Ascending aorta (tissue), 2 donors: ENCODE data around the gene CRYBB1. TPM values are rescaled to one million over a fixed set of nuclear protein-coding genes. Genes with fewer than 3 reads are reported as not detected.
"Not testable (repeated sequence)": the region's sequence is repeated elsewhere in the genome, so short reads cannot be mapped to it uniquely, and the experiment has no call there.

Experiments used
- DNase-seq, 2 donors: peaks; one replicate each; pipeline ENCODE4 v3.0.0-alpha.2; 2019; ENCODE audit warnings: low spot score in 2 of 2
- H3K27ac ChIP-seq, 2 donors: fragments of 200-600 bp; sonication (generic); one replicate each; pipeline ENCODE4 v1.5.1; 2016 to 2017; ENCODE audit warnings: mild to moderate bottlenecking in 1 of 2
- H3K27me3 ChIP-seq: fragments of 200-600 bp; sonication (generic); one replicate; pipeline ENCODE4 v1.5.1; 2017
- H3K36me3 ChIP-seq, 2 donors: fragments of 200-600 bp; sonication (generic); one replicate each; pipeline ENCODE4 v1.5.1; 2016
- H3K4me1 ChIP-seq, 2 donors: fragments of 200-600 bp; sonication (generic); one replicate each; pipeline ENCODE4 v1.5.1; 2016 to 2017; ENCODE audit warnings: mild to moderate bottlenecking in 1 of 2
- H3K4me3 ChIP-seq, 2 donors: fragments of 200-600 bp; sonication (generic); one replicate each; pipeline ENCODE4 v1.5.1; 2016 to 2017; ENCODE audit warnings: mild to moderate bottlenecking in 1 of 2
- H3K9me3 ChIP-seq, 2 donors: fragments of 200-600 bp; sonication (generic); one replicate each; pipeline ENCODE4 v1.5.1; 2016
- CTCF ChIP-seq, 3 experiments: fragments of 200-600 bp in 2 of 3; fragments of 450-650 bp in 1 of 3; sonication (generic) in 2 of 3; IDR thresholded peaks; one replicate each; pipeline ENCODE4 v1.5.1; 2016 to 2019; ENCODE audit warnings: antibody characterized with exemption in 3 of 3, mild to moderate bottlenecking in 1 of 3, moderate library complexity in 1 of 3
- intact Hi-C: fragments of 100-400 bp; cut with DNase I; formaldehyde crosslinking; loops from one replicate; pipeline ENCODE4 v1.15.1; 2023
- total RNA-seq: library from RNA; depleted of rRNA; stranded (reverse); fragments of >200 nt; gene quantifications from one replicate; pipeline ENCODE4 v1.1.0, GENCODE V29; 2016

Gene CRYBB1
- total RNA-seq, 1 donor from 2014 or later: 7.3 TPM

- H3K36me3 ChIP-seq: no peaks in the 10 kb centered on the region
- no peak overlapping the region for H3K4me3 ChIP-seq
- TF ChIP-seq CTCF (IDR thresholded peaks at IDR 0.05): no peak
- no peak overlapping the region for H3K27ac ChIP-seq
- H3K9me3 ChIP-seq: no peaks in the 10 kb centered on the region
- no peak for DNase-seq
- intact Hi-C loops: no loop called here
- H3K27me3 ChIP-seq: no peaks in the 10 kb centered on the region
- H3K4me1 ChIP-seq: no peaks in the 10 kb centered on the region
These were observed 2.7 kb downstream of the CRYBB1 start for GRCh38 chr22:26615149-26615548.

GRCh38 chr22:26614322-26614721 lies 3.5 kb downstream of the CRYBB1 start:
- no peak overlapping the region for H3K27ac ChIP-seq
- intact Hi-C loops: no loop called here
- no peak overlapping the region for H3K4me3 ChIP-seq
- no peak for DNase-seq
- H3K27me3 ChIP-seq: no peaks in the 10 kb centered on the region
- no peak for TF ChIP-seq CTCF (IDR thresholded peaks at IDR 0.05)
- no peaks in the 10 kb centered on the region for H3K9me3 ChIP-seq
- no peaks in the 10 kb centered on the region for H3K36me3 ChIP-seq
- no peaks in the 10 kb centered on the region for H3K4me1 ChIP-seq

- intact Hi-C loops, H3K4me1 ChIP-seq, H3K36me3 ChIP-seq, H3K27me3 ChIP-seq, H3K27ac ChIP-seq, H3K9me3 ChIP-seq, DNase-seq, H3K4me3 ChIP-seq: not testable (repeated sequence)
These were observed 4.1 kb downstream of the CRYBB1 start for GRCh38 chr22:26613753-26614152.

GRCh38 chr22:26612652-26613051 lies 5.2 kb downstream of the CRYBB1 start:
- H3K9me3 ChIP-seq: no peaks in the 10 kb centered on the region
- no peak for TF ChIP-seq CTCF (IDR thresholded peaks at IDR 0.05)
- H3K27ac ChIP-seq: no peak overlapping the region
- H3K36me3 ChIP-seq: no peaks in the 10 kb centered on the region
- H3K4me1 ChIP-seq: no peaks in the 10 kb centered on the region
- H3K27me3 ChIP-seq: no peaks in the 10 kb centered on the region
- no peak for DNase-seq
- H3K4me3 ChIP-seq: no peak overlapping the region
- intact Hi-C loops: no loop called here

GRCh38 chr22:26610996-26611395 lies 6.8 kb downstream of the CRYBB1 start:
- H3K9me3 ChIP-seq: no peaks in the 10 kb centered on the region
- TF ChIP-seq CTCF (IDR thresholded peaks at IDR 0.05): no peak
- no peaks in the 10 kb centered on the region for H3K4me1 ChIP-seq
- intact Hi-C loops: no loop called here
- no peak overlapping the region for H3K27ac ChIP-seq
- no peak for DNase-seq
- no peak overlapping the region for H3K4me3 ChIP-seq
- no peaks in the 10 kb centered on the region for H3K27me3 ChIP-seq
- H3K36me3 ChIP-seq: no peaks in the 10 kb centered on the region

GRCh38 chr22:26610072-26610958 lies 7.5 kb downstream of the CRYBB1 start:
- Histone ChIP-seq H3K4me3 (no peak overlapping the region), H3K9me3 (no peaks in the 10 kb centered on the region), H3K27ac (no peak overlapping the region), H3K4me1 (no peaks in the 10 kb centered on the region), H3K27me3 (no peaks in the 10 kb centered on the region), H3K36me3 (no peaks in the 10 kb centered on the region)
- intact Hi-C loops: no loop called here
- no peak for TF ChIP-seq CTCF (IDR thresholded peaks at IDR 0.05)
- DNase-seq: no peak
